Activated naive CD4-positive, alpha-beta T cell treated with anti-CD3 and anti-CD28 coated beads, Interleukin-2, amount 10 ng/mL, durations not matched to agents 7 days and 5 days (primary cell): ENCODE measurements around the gene A3GALT2.
A peak's percentile ranks its signal among the peaks of the same experiment; 100 is the strongest.

ENCODE experiments used
- CTCF ChIA-PET: fragments of 350-600 bp; sonication (Branson Sonifier 250); formaldehyde crosslinking; loops from one replicate; lab custom pipeline; 2021; ENCODE audit warnings: antibody characterized with exemption; lab: Charles Lee
- DNase-seq: peaks from one replicate; pipeline ENCODE4 v3.0.0-alpha.2; 2020
- H3K27ac Mint-ChIP-seq: one replicate; pipeline ENCODE4 v1.8.0; 2021; ENCODE audit warnings: mild to moderate bottlenecking, moderate library complexity, mixed read lengths
- H3K27me3 Mint-ChIP-seq: one replicate; pipeline ENCODE4 v1.8.0; 2021; ENCODE audit warnings: mild to moderate bottlenecking, mixed read lengths
- H3K36me3 Mint-ChIP-seq: one replicate; pipeline ENCODE4 v1.8.0; 2021; ENCODE audit warnings: mixed read lengths
- H3K4me1 Mint-ChIP-seq: one replicate; pipeline ENCODE4 v1.8.0; 2021; ENCODE audit warnings: mixed read lengths
- H3K4me3 Mint-ChIP-seq: one replicate; pipeline ENCODE4 v1.8.0; 2021; ENCODE audit warnings: mild to moderate bottlenecking, moderate library complexity, mixed read lengths
- H3K9me3 Mint-ChIP-seq: one replicate; pipeline ENCODE4 v1.8.0; 2021; ENCODE audit warnings: mixed read lengths

Gene A3GALT2

DNA sequence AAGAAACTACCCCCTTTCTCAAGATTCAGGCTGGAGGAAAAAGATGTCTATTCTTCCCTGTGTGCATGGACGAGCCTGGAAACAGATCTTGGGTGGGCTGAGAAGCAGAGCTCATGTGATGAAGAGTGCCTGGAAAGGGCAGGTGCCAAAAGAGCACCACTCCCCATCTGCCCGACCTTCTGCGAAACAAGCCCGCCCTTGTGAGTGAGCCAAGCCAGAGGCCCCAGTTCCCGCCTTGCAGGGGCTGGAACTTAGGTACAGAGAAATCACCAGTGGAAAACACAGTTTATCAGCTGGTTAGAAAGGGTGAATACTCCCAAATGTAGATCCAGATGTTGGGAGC lies 26.7 kb upstream of the A3GALT2 start:
- CTCF ChIA-PET = interaction anchor here (1.4 kb wide), 1 partner anchor 50 kb away, joined by 3 read pairs; no protein-coding TSS in a partner anchor
- Mint-ChIP-seq H3K27ac (no peak overlapping the region), H3K36me3 (peaks cover 25% of the 10 kb centered on the region), H3K27me3 (peaks cover 5% of the 10 kb centered on the region), H3K4me1 (peaks cover 47% of the 10 kb centered on the region), H3K4me3 (peak overlapping the region; percentile 83), H3K9me3 (no peaks in the 10 kb centered on the region)
- DNase-seq = no peak

DNA sequence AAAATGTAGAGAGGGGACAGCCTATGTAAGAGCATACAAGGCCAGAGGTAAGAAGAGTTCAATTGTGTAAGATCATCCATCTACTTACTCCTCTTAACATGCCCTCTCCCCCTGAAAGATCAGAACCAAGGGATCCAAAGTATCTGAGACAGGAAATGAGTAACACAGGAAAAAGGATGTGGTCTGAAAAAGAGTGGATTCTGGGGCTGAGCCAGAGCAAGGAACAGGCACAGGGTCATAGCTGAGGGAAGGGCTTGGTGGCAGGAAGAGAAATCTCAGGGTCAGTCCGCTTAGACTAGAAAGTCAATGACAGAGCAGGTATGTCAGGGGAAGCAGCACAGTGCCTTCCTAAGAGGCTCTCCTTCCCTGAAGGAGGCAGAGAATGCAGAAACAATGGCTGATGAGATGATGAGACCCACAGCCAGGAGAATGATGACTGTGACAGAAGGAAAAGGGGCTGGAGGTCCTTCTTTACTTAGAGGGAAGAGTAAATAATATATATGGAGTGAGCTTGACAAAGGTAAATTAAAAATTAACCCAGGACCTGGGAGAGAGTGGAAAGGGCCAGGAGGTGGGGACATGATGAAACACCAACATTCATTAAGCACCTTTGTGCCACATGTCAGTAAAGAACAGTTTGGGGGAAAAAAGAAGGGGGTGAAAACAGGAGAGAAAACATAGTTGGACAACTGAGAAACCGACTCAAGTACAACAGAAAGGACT lies 26.2 kb upstream of the A3GALT2 start:
- Mint-ChIP-seq H3K27ac (peak overlapping the region; percentile 72), H3K9me3 (no peaks in the 10 kb centered on the region), H3K4me1 (peaks cover 46% of the 10 kb centered on the region), H3K36me3 (peaks cover 25% of the 10 kb centered on the region), H3K4me3 (peak overlapping the region; percentile 83), H3K27me3 (peaks cover 5% of the 10 kb centered on the region)
- peak; percentile 29 for DNase-seq
- CTCF ChIA-PET = interaction anchor here (1.4 kb wide), 1 partner anchor 49 kb away, joined by 3 read pairs; no protein-coding TSS in a partner anchor

- DNase-seq = no peak
- no peak overlapping the region for H3K27ac Mint-ChIP-seq
- CTCF ChIA-PET = no interaction called here
- peaks cover 5% of the 10 kb centered on the region for H3K27me3 Mint-ChIP-seq
- peaks cover 25% of the 10 kb centered on the region for H3K36me3 Mint-ChIP-seq
- H3K4me3 Mint-ChIP-seq = peak overlapping the region; percentile 17
- no peaks in the 10 kb centered on the region for H3K9me3 Mint-ChIP-seq
- H3K4me1 Mint-ChIP-seq = peaks cover 44% of the 10 kb centered on the region
Measured at GRCh38 chr1:33346533-33346926, 25.6 kb upstream of the A3GALT2 start.

DNA sequence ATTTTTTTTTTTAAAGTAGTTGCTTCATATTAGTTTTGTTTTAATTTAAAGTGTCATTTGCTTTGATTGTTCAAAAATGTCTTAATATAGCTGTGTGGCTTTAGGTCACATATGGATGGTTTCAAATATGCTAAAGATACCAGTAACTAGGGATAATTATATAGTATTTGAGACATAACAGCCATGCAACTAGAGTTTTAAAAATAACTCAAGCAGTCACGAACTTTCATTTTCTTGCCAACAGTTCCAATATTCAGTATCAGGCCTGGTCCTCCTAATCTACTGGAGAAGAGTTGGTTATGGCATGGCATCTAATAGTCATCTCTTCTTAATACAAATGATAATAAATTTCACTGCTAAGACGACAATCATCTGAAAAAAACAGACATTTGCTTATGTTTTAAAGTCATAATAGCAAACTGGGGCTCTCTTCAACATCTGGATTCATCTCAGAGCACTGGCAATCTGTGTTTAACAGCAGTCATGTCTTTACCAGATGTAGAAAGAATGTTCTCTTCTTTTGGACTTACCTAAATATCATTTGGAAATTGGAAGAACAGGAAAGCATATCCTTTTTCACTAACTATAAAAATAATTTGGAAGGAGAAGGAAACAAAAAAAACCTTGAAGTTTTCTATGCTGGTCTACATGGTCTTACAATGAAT lies 24.1 kb upstream of the A3GALT2 start:
- Mint-ChIP-seq H3K27ac (no peak overlapping the region), H3K4me1 (peaks cover 31% of the 10 kb centered on the region), H3K4me3 (no peak overlapping the region), H3K27me3 (peaks cover under 1% of the 10 kb centered on the region), H3K36me3 (peaks cover 33% of the 10 kb centered on the region), H3K9me3 (no peaks in the 10 kb centered on the region)
- CTCF ChIA-PET = no interaction called here
- DNase-seq = no peak

DNA sequence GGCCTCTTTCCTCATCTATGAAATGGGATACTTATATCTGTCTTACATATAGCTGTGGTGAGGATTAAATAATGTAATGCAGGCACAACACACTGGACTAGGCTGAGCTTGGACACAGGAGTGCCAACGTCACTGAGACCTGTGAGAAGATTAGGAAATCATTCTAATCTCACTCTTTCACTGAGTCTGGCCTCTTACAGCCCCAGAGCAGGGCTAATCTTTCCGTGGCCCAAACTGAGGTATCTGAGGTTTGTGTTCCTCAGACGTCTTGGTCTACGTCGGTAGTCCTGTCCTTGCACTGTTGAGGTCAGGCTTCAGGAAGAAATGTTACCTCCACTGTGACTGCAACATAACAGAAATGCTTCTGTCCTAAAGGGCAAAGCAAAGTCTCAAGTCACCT lies 22.6 kb upstream of the A3GALT2 start:
- Mint-ChIP-seq H3K27ac (no peak overlapping the region), H3K4me3 (no peak overlapping the region), H3K36me3 (peaks cover 32% of the 10 kb centered on the region), H3K9me3 (no peaks in the 10 kb centered on the region), H3K27me3 (no peaks in the 10 kb centered on the region), H3K4me1 (peaks cover 30% of the 10 kb centered on the region)
- no peak for DNase-seq
- CTCF ChIA-PET = no interaction called here

- H3K9me3 Mint-ChIP-seq = no peaks in the 10 kb centered on the region
- H3K36me3 Mint-ChIP-seq = peaks cover 28% of the 10 kb centered on the region
- no peak for DNase-seq
- no peak overlapping the region for H3K4me3 Mint-ChIP-seq
- H3K4me1 Mint-ChIP-seq = peaks cover 19% of the 10 kb centered on the region
- no peak overlapping the region for H3K27ac Mint-ChIP-seq
- no peaks in the 10 kb centered on the region for H3K27me3 Mint-ChIP-seq
- CTCF ChIA-PET = interaction anchor here (0.6 to 1.4 kb wide), 4 partner anchors 10 to 180 kb away, joined by 3 to 7 read pairs (median 3); no protein-coding TSS in a partner anchor
Measured at GRCh38 chr1:33342041-33342723, 21.3 kb upstream of the A3GALT2 start.

GRCh38 chr1:33341190-33341589 lies 20.3 kb upstream of the A3GALT2 start:
- no peak for DNase-seq
- CTCF ChIA-PET = interaction anchor here (1.3 to 1.4 kb wide), 2 partner anchors 9 to 46 kb away, joined by 3 to 7 read pairs; no protein-coding TSS in a partner anchor
- Mint-ChIP-seq H3K4me3 (no peak overlapping the region), H3K27me3 (no peaks in the 10 kb centered on the region), H3K36me3 (peaks cover 18% of the 10 kb centered on the region), H3K27ac (no peak overlapping the region), H3K9me3 (no peaks in the 10 kb centered on the region), H3K4me1 (peaks cover 9% of the 10 kb centered on the region)

DNA sequence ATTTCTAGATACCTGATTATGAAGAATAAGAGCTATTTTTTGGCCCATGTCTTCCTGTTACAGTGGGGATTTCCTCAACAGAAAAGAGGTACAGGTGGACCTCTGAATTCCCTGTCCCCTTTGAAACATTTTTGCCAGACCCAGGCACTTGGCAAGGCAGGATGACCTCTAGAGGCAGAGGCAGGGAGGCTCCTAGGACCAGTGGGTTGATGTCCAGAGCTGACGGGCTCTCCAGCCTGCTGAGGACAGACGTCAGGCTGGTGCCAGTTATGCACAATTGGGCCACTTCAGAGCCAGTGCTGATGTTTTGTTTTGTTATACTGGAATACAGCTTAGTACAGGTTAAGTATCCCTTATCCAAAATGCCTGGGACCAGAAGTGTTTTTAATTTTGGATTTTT lies 18.5 kb upstream of the A3GALT2 start:
- Mint-ChIP-seq H3K36me3 (peaks cover 17% of the 10 kb centered on the region), H3K9me3 (no peaks in the 10 kb centered on the region), H3K27ac (no peak overlapping the region), H3K4me3 (no peak overlapping the region), H3K27me3 (no peaks in the 10 kb centered on the region), H3K4me1 (peaks cover 15% of the 10 kb centered on the region)
- CTCF ChIA-PET = interaction anchor here (0.9 kb wide), 1 partner anchor 41 kb away, joined by 4 read pairs; no protein-coding TSS in a partner anchor
- DNase-seq = no peak

DNA sequence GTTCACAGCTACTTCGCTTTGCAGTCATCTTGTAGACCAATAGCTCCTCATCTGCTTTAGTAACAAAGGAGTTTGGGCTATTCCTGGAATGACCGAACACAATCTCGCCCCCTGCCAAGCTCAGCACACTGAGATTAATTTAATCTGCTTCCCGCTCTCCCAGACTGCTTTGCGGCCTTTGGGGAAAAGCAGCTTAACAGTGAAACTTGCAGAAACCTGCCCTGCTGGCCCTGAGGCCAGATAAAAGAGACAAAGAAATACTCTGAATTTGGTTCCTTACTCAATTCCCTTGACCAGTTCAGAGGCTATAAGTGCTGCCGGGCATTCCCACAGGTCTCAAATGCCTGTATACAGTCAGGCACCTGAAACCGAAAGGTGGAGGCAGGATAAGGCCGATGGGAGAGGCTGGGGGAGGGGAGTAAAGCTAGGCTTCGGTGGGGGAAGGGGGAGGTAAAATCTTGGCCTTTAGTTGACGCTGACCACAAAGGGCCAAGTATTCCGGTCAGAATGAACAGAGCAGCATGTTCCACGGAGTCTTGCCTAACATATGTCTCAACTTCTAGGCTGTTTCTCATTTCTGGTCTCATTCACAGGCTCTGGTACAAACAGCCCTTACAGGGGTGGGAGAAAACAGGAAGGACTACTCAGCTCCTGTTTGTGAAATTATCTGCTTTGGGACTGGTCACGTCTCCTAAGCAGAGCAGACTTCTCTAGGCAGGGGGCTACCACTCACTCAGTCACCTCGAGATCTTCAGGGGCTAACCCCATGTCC lies 17.7 kb upstream of the A3GALT2 start:
- Mint-ChIP-seq H3K4me1 (peaks cover 12% of the 10 kb centered on the region), H3K9me3 (no peaks in the 10 kb centered on the region), H3K27me3 (no peaks in the 10 kb centered on the region), H3K27ac (no peak overlapping the region), H3K36me3 (peaks cover 15% of the 10 kb centered on the region), H3K4me3 (no peak overlapping the region)
- DNase-seq = no peak
- CTCF ChIA-PET = interaction anchor here (0.9 kb wide), 1 partner anchor 41 kb away, joined by 4 read pairs; no protein-coding TSS in a partner anchor

- Mint-ChIP-seq H3K4me1 (peaks cover 9% of the 10 kb centered on the region), H3K27ac (no peak overlapping the region), H3K36me3 (peaks cover 15% of the 10 kb centered on the region), H3K4me3 (no peak overlapping the region), H3K9me3 (no peaks in the 10 kb centered on the region), H3K27me3 (no peaks in the 10 kb centered on the region)
- CTCF ChIA-PET = no interaction called here
- DNase-seq = no peak
Measured at GRCh38 chr1:33338048-33338439, 17.1 kb upstream of the A3GALT2 start.

DNA sequence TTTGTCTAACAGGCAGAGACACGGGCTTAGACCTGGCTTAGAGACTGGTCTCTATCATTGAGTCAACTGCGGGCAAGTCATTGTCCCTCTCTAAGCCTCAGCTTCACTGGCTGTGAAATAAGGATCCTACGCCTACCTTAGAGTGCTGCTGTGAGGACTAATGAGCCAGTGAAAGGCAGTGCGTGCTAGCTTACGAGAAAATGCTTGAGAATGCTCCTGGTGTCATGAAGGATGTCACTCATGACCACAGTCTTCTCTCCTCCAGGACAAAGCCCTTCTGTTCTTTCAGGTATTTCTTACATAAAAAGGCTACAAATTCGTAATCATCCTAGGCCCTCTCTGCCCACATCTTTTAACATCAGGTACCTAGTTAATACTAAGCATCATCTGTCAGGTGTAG lies 16.5 kb upstream of the A3GALT2 start:
- peaks cover 9% of the 10 kb centered on the region for H3K4me1 Mint-ChIP-seq

DNA sequence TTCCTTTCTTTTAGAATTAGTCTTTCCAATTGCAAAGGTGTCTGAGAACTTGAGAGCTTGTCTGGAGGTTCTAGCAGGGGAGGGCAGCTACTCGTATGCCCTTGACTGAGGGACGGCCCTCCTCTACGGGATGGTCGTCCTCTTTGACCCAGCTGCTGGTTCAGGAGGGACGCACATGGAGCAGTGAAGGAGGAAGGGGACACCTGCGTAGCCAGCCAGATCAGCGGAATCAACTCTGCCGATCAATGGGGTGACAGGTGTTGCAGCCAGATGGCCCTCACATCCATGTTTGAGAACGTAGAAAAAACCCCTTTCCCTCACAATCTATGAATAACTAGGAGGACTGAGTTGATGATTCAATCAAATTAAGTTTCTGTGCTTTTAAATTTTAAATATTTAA lies 15.7 kb upstream of the A3GALT2 start:
- DNase-seq = no peak
- Mint-ChIP-seq H3K27ac (no peak overlapping the region), H3K4me3 (no peak overlapping the region), H3K9me3 (no peaks in the 10 kb centered on the region), H3K27me3 (no peaks in the 10 kb centered on the region), H3K36me3 (peaks cover 22% of the 10 kb centered on the region), H3K4me1 (peaks cover 9% of the 10 kb centered on the region)
- CTCF ChIA-PET = interaction anchor here (1.3 to 1.5 kb wide), 2 partner anchors 11 to 41 kb away, joined by 3 to 6 read pairs; no protein-coding TSS in a partner anchor

More for the DNA sequence above, 16.5 kb upstream of the A3GALT2 start:
- Mint-ChIP-seq H3K36me3 (peaks cover 15% of the 10 kb centered on the region), H3K27ac (no peak overlapping the region), H3K27me3 (no peaks in the 10 kb centered on the region), H3K9me3 (no peaks in the 10 kb centered on the region), H3K4me3 (no peak overlapping the region)
- CTCF ChIA-PET = no interaction called here
- DNase-seq = no peak

DNA sequence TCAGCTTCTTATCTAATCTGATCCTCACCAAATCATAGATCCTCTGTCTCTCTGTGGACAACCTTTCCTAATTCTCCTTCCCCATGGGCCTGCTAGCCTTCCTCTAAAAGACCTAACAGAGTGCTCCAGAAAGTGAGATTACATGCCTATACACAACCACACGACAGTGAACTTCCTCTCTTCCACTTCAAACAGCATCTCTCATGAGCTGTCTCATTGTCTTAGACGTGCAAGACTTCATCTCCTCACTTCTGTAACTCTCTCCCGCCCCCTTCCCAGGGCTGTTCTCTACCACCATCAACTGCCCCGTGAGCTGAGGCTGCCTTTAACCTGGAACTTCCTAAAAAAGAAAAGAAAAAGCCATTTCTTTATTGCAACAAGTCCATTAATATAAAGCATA lies 14.1 kb upstream of the A3GALT2 start:
- H3K27me3 Mint-ChIP-seq = no peaks in the 10 kb centered on the region
- peaks cover 9% of the 10 kb centered on the region for H3K4me1 Mint-ChIP-seq
- H3K36me3 Mint-ChIP-seq = peaks cover 16% of the 10 kb centered on the region
- peak overlapping the region; percentile 19 for H3K27ac Mint-ChIP-seq
- H3K4me3 Mint-ChIP-seq = no peak overlapping the region
- DNase-seq = no peak
- CTCF ChIA-PET = interaction anchor here (1.0 to 1.3 kb wide), 2 partner anchors 9 to 22 kb away, joined by 3 read pairs; no protein-coding TSS in a partner anchor
- H3K9me3 Mint-ChIP-seq = no peaks in the 10 kb centered on the region
